Measurements from ENCODE around the gene NFYA.

The NFYA gene

DNA sequence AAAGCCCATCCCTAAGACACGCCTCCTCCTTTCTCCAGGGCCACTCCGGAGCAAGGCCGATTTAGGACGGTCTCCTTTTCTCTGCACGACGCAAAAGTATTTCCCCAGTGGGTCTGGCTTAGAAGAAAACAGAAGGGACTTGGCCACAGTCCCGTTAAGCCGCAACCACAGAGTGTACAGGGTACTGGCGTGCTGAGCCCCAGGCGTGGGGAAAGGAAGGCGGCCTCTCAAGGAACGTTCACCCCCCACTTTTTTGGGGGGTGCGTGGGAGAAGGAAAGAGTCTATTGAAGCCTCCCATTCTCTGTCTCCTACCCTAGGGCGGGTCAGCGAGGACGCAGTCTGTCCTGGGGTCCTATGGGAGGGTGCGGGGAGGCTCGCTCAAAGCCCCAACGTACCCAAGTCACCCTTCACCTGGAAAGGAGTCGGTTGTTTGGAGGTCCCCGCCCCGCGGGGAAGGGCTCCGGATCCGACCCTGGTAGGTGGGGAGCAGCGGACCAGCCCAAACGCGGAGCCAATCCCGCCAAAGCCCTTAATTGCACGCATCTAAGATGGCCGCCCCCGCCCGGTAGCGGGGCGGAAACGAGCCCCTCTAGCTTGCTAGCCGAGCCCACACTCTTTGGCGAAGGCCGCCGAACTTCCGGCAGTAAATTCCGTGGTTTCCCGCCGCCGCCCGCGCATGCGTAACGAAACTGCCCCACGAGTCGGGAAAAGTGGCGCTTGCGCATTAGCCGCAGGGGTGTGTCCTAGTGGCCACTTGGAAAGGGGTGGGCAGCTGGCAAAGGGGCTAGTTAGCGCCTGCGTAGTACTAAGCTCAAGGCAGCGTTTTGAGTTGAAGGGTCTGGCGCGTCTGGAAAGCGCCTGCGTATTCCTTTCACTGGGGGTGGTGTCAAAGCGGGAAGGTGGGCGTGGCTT lies 595 bp upstream of the NFYA start, which contains the start of gene OARD1:
Gene OARD1 (minus strand): TSS at position 434 of the 913 bp plus-strand sequence. CDS start 722 bp downstream, outside the sequence.
- TF ChIP-seq, protein P1, sequence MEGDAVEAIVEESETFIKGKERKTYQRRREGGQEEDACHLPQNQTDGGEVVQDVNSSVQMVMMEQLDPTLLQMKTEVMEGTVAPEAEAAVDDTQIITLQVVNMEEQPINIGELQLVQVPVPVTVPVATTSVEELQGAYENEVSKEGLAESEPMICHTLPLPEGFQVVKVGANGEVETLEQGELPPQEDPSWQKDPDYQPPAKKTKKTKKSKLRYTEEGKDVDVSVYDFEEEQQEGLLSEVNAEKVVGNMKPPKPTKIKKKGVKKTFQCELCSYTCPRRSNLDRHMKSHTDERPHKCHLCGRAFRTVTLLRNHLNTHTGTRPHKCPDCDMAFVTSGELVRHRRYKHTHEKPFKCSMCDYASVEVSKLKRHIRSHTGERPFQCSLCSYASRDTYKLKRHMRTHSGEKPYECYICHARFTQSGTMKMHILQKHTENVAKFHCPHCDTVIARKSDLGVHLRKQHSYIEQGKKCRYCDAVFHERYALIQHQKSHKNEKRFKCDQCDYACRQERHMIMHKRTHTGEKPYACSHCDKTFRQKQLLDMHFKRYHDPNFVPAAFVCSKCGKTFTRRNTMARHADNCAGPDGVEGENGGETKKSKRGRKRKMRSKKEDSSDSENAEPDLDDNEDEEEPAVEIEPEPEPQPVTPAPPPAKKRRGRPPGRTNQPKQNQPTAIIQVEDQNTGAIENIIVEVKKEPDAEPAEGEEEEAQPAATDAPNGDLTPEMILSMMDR (IDR thresholded peaks at IDR 0.05): no peak
- Mint-ChIP-seq H3K27me3 (ENCODE audit: low read depth, poor library complexity) (no peaks in the 10 kb centered on the region), H3K27ac (peak within 1 kb of the TSS; percentile 99), H3K36me3 (ENCODE audit: low read depth) (peaks cover 7% of the 10 kb centered on the region), H3K4me1 (peaks cover 52% of the 10 kb centered on the region), H3K4me3 (peak within 1 kb of the TSS; percentile 94), H3K9me3 (no peaks in the 10 kb centered on the region)
- DNase-seq: peak; percentile 99

DNA sequence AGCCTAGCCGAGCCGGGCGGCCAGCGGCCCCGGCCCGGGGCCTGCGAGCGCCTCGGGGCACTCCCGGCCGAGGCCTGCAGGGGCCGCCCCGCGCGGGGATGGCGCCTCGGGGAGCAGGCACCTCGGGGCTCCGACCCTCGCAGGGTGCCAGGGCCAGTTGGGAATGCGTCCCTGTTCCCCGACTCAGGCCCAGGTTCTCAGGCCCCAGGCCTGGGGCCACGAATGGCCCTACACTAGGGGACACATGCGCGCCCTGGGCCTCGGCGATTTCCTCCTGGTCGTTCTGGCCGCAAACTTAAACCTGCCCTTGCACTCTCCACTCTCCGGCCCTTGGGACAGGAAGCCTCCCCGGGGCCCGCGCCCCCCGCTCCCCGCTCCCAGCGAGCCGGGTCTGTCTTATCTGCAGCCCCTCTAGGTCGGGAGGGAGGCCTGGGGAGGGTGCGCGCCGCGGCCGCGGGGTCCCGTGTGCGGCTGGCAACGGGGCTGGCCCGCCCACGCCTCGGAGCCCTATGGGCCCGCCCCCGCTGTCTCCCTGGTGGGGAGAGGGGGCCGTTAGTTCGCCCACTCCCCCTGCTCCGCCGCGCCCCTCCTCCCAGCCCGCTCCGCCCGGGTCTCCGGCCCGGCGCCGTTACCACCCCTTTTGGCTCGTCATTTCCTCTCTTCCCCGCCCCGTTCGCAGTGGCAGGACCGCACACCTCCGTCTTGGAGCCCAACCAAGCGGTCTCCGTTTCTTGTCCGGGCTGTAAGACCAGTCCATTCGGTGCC lies 611 bp downstream of the NFYA start:
- TF ChIP-seq, protein P1 (IDR thresholded peaks at IDR 0.05): peak; percentile 34
- Mint-ChIP-seq H3K27ac (peak overlapping the region; percentile 97), H3K27me3 (ENCODE audit: low read depth, poor library complexity) (no peaks in the 10 kb centered on the region), H3K9me3 (no peaks in the 10 kb centered on the region), H3K4me3 (peak overlapping the region; percentile 90), H3K4me1 (peaks cover 55% of the 10 kb centered on the region), H3K36me3 (ENCODE audit: low read depth) (no peaks in the 10 kb centered on the region)
- peak; percentile 88 for DNase-seq

DNA sequence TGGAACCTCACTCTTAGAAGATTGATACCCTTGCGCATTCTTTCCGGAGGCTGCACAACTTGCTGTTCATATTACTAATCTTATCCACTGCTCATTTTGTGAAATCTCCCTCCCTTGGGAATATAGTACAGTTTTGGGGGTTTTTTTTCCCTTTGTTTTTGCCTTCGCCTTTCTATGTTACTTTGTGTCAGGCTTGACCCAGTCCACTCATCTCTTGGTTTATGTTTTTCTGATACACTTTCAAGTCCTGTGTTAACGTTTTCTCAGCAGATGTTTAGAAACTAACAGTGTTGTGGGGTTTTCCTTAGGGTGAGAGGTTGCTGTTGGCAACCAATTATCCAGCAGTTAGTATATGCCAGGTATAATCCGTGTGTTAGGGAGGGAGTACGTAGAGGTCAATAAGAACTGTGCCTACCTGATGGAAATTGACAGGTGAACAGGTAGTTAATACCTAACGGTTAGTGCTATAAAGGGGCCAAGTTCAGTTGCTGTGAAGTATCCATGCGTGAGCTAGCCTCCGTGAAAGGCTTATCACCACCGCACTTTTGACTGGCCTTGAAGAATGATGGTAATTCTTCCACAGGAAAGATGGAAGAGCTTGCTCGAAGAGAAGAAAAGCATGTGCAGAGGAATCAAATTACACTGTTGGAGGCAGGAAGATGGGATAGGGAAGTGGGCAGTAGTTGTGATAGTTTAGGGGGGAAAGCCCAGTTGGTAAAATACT lies 1.4 kb downstream of the NFYA start:
- no peaks in the 10 kb centered on the region for H3K9me3 Mint-ChIP-seq
- peaks cover 5% of the 10 kb centered on the region for H3K36me3 Mint-ChIP-seq (ENCODE audit: low read depth)
- H3K4me1 Mint-ChIP-seq: peaks cover 55% of the 10 kb centered on the region
- H3K27ac Mint-ChIP-seq: peak overlapping the region; percentile 97
- H3K27me3 Mint-ChIP-seq (ENCODE audit: low read depth, poor library complexity): no peaks in the 10 kb centered on the region
- peak overlapping the region; percentile 90 for H3K4me3 Mint-ChIP-seq
- TF ChIP-seq, protein P1 (IDR thresholded peaks at IDR 0.05): no peak
- DNase-seq: no peak

DNA sequence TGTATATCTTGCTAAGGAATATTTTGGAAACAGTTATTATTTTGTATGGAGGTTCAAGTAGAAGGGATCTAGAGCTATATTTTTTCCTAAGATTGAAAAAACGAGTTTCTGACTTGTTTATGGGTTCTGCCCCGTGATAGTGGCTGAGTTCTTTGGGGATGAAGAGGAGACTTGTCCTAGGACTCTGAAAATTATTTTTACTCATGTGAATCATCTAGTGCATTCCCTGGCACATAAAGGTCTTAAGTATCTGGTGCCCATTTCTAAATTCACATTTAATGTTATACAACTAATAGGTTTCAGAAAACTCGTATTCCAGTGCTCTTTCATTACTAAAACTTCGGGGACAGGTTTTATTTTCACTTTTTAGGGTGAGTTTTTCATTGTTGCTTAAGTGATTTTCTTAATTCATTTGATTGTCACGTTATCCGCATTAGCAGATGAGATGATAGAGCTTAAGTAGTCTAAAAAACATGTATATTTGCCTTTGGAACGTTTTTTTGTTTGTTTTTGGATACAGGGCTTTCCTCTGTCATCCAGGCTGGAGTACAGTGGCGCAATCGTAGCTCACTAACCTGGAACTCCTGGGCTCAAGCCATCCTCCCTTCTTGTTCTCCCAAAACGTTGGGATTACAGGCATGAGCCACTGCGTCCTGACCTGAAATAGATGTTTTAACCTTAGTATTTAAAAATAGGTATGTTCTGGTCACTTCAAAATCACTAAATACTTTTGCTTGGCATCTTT lies 2.1 kb downstream of the NFYA start:
- peak overlapping the region; percentile 97 for H3K27ac Mint-ChIP-seq
- TF ChIP-seq, protein P1 (IDR thresholded peaks at IDR 0.05): no peak
- peaks cover 55% of the 10 kb centered on the region for H3K4me1 Mint-ChIP-seq
- no peak for DNase-seq
- H3K36me3 Mint-ChIP-seq (ENCODE audit: low read depth): peaks cover 12% of the 10 kb centered on the region
- peak overlapping the region; percentile 90 for H3K4me3 Mint-ChIP-seq
- no peaks in the 10 kb centered on the region for H3K27me3 Mint-ChIP-seq (ENCODE audit: low read depth, poor library complexity)
- H3K9me3 Mint-ChIP-seq: no peaks in the 10 kb centered on the region
